ENCODE data around the gene PCDHGC3. TPM values are rescaled to one million over a fixed set of nuclear protein-coding genes. Genes with fewer than 3 reads are reported as not detected.

PCDHGC3 gene
- total and polyA plus RNA-seq, 2 of the 13 experiments (the other 11 are each of a cell fraction or from before 2014, with no cell fraction given) = 0.20 to 0.30 TPM

DNA sequence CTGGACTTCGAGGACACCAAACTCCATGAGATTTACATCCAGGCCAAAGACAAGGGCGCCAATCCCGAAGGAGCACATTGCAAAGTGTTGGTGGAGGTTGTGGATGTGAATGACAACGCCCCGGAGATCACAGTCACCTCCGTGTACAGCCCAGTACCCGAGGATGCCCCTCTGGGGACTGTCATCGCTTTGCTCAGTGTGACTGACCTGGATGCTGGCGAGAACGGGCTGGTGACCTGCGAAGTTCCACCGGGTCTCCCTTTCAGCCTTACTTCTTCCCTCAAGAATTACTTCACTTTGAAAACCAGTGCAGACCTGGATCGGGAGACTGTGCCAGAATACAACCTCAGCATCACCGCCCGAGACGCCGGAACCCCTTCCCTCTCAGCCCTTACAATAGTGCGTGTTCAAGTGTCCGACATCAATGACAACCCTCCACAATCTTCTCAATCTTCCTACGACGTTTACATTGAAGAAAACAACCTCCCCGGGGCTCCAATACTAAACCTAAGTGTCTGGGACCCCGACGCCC, 1.3 kb downstream of the PCDHGC3 start:
- no peak overlapping the region for H2AFZ ChIP-seq (ENCODE audit: low read length)
- POLR2A ChIA-PET = no interaction called here
- CTCF ChIA-PET (ENCODE audit: low intra/inter-chr PET ratio, low total read pairs) = no interaction called here

DNA sequence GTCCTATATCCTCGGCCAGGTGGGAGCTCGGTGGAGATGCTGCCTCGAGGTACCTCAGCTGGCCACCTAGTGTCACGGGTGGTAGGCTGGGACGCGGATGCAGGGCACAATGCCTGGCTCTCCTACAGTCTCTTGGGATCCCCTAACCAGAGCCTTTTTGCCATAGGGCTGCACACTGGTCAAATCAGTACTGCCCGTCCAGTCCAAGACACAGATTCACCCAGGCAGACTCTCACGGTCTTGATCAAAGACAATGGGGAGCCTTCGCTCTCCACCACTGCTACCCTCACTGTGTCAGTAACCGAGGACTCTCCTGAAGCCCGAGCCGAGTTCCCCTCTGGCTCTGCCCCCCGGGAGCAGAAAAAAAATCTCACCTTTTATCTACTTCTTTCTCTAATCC, 2.0 kb downstream of the PCDHGC3 start:
- no peak overlapping the region for H2AFZ ChIP-seq (ENCODE audit: low read length)
- peaks cover 1 to 8% of the 10 kb centered on the region in 2 experiments; a peak in 1 of 5 replicates for H3K27me3 ChIP-seq (ENCODE audit: control insufficient read depth in 1 of 2, insufficient read depth in 2 of 2, low read length in 2 of 2)
- H3K9me3 ChIP-seq (ENCODE audit: low read length) = no peaks in the 10 kb centered on the region
- no peaks in the 10 kb centered on the region for H4K20me1 ChIP-seq (ENCODE audit: insufficient read depth, low read length)
- H3K4me2 ChIP-seq (ENCODE audit: low read depth, low read length) = no peak overlapping the region
- no peaks in the 10 kb centered on the region for H3K4me1 ChIP-seq (ENCODE audit: insufficient read depth, low read length)
- DNase-seq (ENCODE audit: low spot score) (no peak), ATAC-seq (no peak), FAIRE-seq (no peak)
- ChIA-PET CTCF (ENCODE audit: low intra/inter-chr PET ratio, low total read pairs) (no interaction called here), POLR2A (no interaction called here)
- WGBS (ENCODE audit: low lambda C conversion rate) = 31% methylated on average over 12 of the region's 13 CpGs
- no peak overlapping the region for H3K9ac ChIP-seq (ENCODE audit: insufficient read depth, low read depth, low read length)
- H3K27ac ChIP-seq (ENCODE audit: extremely low read length, insufficient read depth, low read length) = no peak overlapping the region
- no peaks in the 10 kb centered on the region for H3K36me3 ChIP-seq (replicated peaks in 1 of 2; ENCODE audit: control insufficient read depth in 1 of 2, insufficient read depth in 2 of 2, low read length in 2 of 2)
- intact Hi-C loops (cut with micrococcal nuclease; ENCODE audit: unreplicated experiment) (no loop called here), in situ Hi-C loops (cut with HindIII; ENCODE audit: extremely low pct_ligation_motif_present, low pct_unique_long_range_greater_than_20kb) (no loop called here)
- no peaks in the 10 kb centered on the region for H3K79me2 ChIP-seq (ENCODE audit: insufficient read depth, low read length)
- BruUV-seq (replicated peaks) = no TSS peak
- no peak overlapping the region for H3K4me3 ChIP-seq (replicated peaks in 1 of 3; ENCODE audit: insufficient read depth in 1 of 3, low read depth in 2 of 3, low read length in 3 of 3)
- TF ChIP-seq SIN3A (IDR thresholded peaks at IDR 0.05; ENCODE audit: borderline replicate concordance, low read depth, low read length) = no peak
- no peak for TF ChIP-seq SOX5 (CRISPR knock-in tag; IDR thresholded peaks at IDR 0.05; ENCODE audit: borderline replicate concordance)
- TF ChIP-seq SALL1 (CRISPR knock-in tag; IDR thresholded peaks at IDR 0.05) = no peak
- no peak for TF ChIP-seq ZNF605 (CRISPR knock-in tag; IDR thresholded peaks at IDR 0.05)
- TF ChIP-seq ZNF616 (CRISPR knock-in tag; IDR thresholded peaks at IDR 0.05; ENCODE audit: low read depth) = no peak
- TF ChIP-seq, protein P1, sequence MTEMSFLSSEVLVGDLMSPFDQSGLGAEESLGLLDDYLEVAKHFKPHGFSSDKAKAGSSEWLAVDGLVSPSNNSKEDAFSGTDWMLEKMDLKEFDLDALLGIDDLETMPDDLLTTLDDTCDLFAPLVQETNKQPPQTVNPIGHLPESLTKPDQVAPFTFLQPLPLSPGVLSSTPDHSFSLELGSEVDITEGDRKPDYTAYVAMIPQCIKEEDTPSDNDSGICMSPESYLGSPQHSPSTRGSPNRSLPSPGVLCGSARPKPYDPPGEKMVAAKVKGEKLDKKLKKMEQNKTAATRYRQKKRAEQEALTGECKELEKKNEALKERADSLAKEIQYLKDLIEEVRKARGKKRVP (CRISPR knock-in tag; IDR thresholded peaks at IDR 0.05) = no peak
- no peak for TF ChIP-seq MIER2 (CRISPR knock-in tag; IDR thresholded peaks at IDR 0.05)
- TF ChIP-seq HNF4A (CRISPR knock-in tag; IDR thresholded peaks at IDR 0.05) = no peak
- TF ChIP-seq, protein P2, sequence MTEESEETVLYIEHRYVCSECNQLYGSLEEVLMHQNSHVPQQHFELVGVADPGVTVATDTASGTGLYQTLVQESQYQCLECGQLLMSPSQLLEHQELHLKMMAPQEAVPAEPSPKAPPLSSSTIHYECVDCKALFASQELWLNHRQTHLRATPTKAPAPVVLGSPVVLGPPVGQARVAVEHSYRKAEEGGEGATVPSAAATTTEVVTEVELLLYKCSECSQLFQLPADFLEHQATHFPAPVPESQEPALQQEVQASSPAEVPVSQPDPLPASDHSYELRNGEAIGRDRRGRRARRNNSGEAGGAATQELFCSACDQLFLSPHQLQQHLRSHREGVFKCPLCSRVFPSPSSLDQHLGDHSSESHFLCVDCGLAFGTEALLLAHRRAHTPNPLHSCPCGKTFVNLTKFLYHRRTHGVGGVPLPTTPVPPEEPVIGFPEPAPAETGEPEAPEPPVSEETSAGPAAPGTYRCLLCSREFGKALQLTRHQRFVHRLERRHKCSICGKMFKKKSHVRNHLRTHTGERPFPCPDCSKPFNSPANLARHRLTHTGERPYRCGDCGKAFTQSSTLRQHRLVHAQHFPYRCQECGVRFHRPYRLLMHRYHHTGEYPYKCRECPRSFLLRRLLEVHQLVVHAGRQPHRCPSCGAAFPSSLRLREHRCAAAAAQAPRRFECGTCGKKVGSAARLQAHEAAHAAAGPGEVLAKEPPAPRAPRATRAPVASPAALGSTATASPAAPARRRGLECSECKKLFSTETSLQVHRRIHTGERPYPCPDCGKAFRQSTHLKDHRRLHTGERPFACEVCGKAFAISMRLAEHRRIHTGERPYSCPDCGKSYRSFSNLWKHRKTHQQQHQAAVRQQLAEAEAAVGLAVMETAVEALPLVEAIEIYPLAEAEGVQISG (CRISPR knock-in tag; IDR thresholded peaks at IDR 0.05) = no peak

More for the DNA sequence above, 1.3 kb downstream of the PCDHGC3 start:
- in situ Hi-C loops (cut with HindIII; ENCODE audit: extremely low pct_ligation_motif_present, low pct_unique_long_range_greater_than_20kb) = no loop called here
- Histone ChIP-seq H3K9me3 (ENCODE audit: low read length) (no peaks in the 10 kb centered on the region), H3K4me1 (ENCODE audit: insufficient read depth, low read length) (no peaks in the 10 kb centered on the region), H3K79me2 (ENCODE audit: insufficient read depth, low read length) (no peaks in the 10 kb centered on the region), H3K27me3 (ENCODE audit: control insufficient read depth in 1 of 2, insufficient read depth in 2 of 2, low read length in 2 of 2) (peaks cover 1 to 8% of the 10 kb centered on the region in 2 experiments; a peak in 1 of 5 replicates), H3K4me2 (ENCODE audit: low read depth, low read length) (no peak overlapping the region), H3K9ac (ENCODE audit: insufficient read depth, low read depth, low read length) (no peak overlapping the region), H3K27ac (ENCODE audit: extremely low read length, insufficient read depth, low read length) (no peak overlapping the region), H3K36me3 (replicated peaks in 1 of 2; ENCODE audit: control insufficient read depth in 1 of 2, insufficient read depth in 2 of 2, low read length in 2 of 2) (no peaks in the 10 kb centered on the region), H3K4me3 (replicated peaks in 1 of 3; ENCODE audit: insufficient read depth in 1 of 3, low read depth in 2 of 3, low read length in 3 of 3) (no peak overlapping the region), H4K20me1 (ENCODE audit: insufficient read depth, low read length) (no peaks in the 10 kb centered on the region)
- FAIRE-seq (no peak), ATAC-seq (no peak), DNase-seq (ENCODE audit: low spot score) (no peak)
- 56% methylated on average over 16 of the region's 24 CpGs for WGBS (ENCODE audit: low lambda C conversion rate)
- BruUV-seq (replicated peaks) = no TSS peak
- intact Hi-C loops (cut with micrococcal nuclease; ENCODE audit: unreplicated experiment) = no loop called here
- TF ChIP-seq, protein P3, sequence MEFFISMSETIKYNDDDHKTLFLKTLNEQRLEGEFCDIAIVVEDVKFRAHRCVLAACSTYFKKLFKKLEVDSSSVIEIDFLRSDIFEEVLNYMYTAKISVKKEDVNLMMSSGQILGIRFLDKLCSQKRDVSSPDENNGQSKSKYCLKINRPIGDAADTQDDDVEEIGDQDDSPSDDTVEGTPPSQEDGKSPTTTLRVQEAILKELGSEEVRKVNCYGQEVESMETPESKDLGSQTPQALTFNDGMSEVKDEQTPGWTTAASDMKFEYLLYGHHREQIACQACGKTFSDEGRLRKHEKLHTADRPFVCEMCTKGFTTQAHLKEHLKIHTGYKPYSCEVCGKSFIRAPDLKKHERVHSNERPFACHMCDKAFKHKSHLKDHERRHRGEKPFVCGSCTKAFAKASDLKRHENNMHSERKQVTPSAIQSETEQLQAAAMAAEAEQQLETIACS (CRISPR knock-in tag; IDR thresholded peaks at IDR 0.05) = no peak
